K562 (cell line): ENCODE data around the gene SCN1A. TPM values are rescaled to one million over a fixed set of nuclear protein-coding genes. Genes with fewer than 3 reads are reported as not detected.

Experiments
- BCLAF1 ChIP-seq, 2 experiments: fragments of 450-650 bp in 1 of 2; IDR thresholded peaks; 2 replicates each; pipeline ENCODE4 v1.6.1; 2011 to 2017; ENCODE audit warnings: low read depth in 2 of 2, antibody characterized with exemption in 1 of 2, borderline replicate concordance in 1 of 2, low read length in 1 of 2, mild to moderate bottlenecking in 1 of 2, mixed read lengths in 1 of 2; ENCODE audit not compliant: control insufficient read depth in 1 of 2
- BRD4 ChIP-seq: fragments of 200-600 bp; sonication (generic); IDR thresholded peaks from 2 replicates; pipeline ENCODE4 v1.6.1; 2017; ENCODE audit warnings: inconsistent platforms
- CAMTA2 ChIP-seq: fragments of 250-450 bp; sonication (Bioruptor Pico); conservative IDR thresholded peaks from 2 replicates; pipeline ENCODE4 v1.5.1; 2022
- CC2D1A ChIP-seq: fragments of 450-650 bp; IDR thresholded peaks from 2 replicates; pipeline ENCODE4 v1.6.1; 2017; ENCODE audit warnings: mild to moderate bottlenecking
- CREBBP ChIP-seq: IDR thresholded peaks from one replicate; pipeline ENCODE4 v1.6.1; 2012; ENCODE audit warnings: low read depth, mild to moderate bottlenecking, control low read depth, inconsistent platforms, low read length
- FOSL1 ChIP-seq: fragments of 200-800 bp; sonication (Bioruptor generic); conservative IDR thresholded peaks from 2 replicates; pipeline ENCODE4 v1.6.1; 2016; ENCODE audit warnings: missing genetic modification characterization, missing compliant biosample characterization
- FOXJ3 ChIP-seq: sonication (generic); formaldehyde crosslinking; IDR thresholded peaks from 2 replicates; pipeline ENCODE4 v1.4.0; 2020; ENCODE audit warnings: mild to moderate bottlenecking, missing genetic modification reagents
- GTF3C2 ChIP-seq: IDR thresholded peaks from 3 replicates; pipeline ENCODE4 v1.6.1; 2011; ENCODE audit warnings: borderline replicate concordance, mild to moderate bottlenecking, moderate library complexity; ENCODE audit not compliant: insufficient read length; ENCODE audit errors: extremely low read depth
- HBP1 ChIP-seq: fragments of 450-650 bp; formaldehyde crosslinking; IDR thresholded peaks from 2 replicates; pipeline ENCODE4 v1.4.0; 2022; ENCODE audit warnings: missing genetic modification characterization
- STAT6 ChIP-seq: sonication (generic); formaldehyde crosslinking; IDR thresholded peaks from 2 replicates; pipeline ENCODE4 v1.8.1; 2023; ENCODE audit warnings: mild to moderate bottlenecking, missing genetic modification reagents
- TSC22D4 ChIP-seq: fragments of 450-650 bp; IDR thresholded peaks from 2 replicates; pipeline ENCODE4 v1.6.1; 2016; ENCODE audit warnings: missing genetic modification characterization, missing biosample characterization, control low read depth
- XRCC3 ChIP-seq: fragments of 450-650 bp; IDR thresholded peaks from 2 replicates; pipeline ENCODE4 v1.6.1; 2017; ENCODE audit warnings: mild to moderate bottlenecking, moderate library complexity
- ZFP36 ChIP-seq: fragments of 150-350 bp; IDR thresholded peaks from 2 replicates; pipeline ENCODE4 v1.6.1; 2018; ENCODE audit warnings: low read length, low read depth; ENCODE audit not compliant: partially characterized antibody
- ZNF165 ChIP-seq: fragments of 250-450 bp; sonication (Bioruptor Pico); IDR thresholded peaks from 2 replicates; pipeline ENCODE4 v1.4.0; 2020; ENCODE audit warnings: borderline replicate concordance
- ZNF212 ChIP-seq: fragments of 450-650 bp; formaldehyde crosslinking; IDR thresholded peaks from 2 replicates; pipeline ENCODE4 v1.4.0; 2020; ENCODE audit warnings: mild to moderate bottlenecking
- ZNF316 ChIP-seq: fragments of 450-650 bp; IDR thresholded peaks from 2 replicates; pipeline ENCODE4 v1.6.1; 2016
- polyA plus RNA-seq, 8 experiments: library from polyadenylated mRNA; depleted of rRNA in 4 of 8; stranded (reverse) in 5 of 8; unstranded in 3 of 8; fragments of >200 nt; fragmentation: Nextera tagmentation in 2 of 8; fragmentation: Illumina TruSeq in 1 of 8; extraction: Ambion mirVana in 2 of 8; extraction: Trizol in 1 of 8; gene quantifications; 2 replicates each; pipeline versions ENCODE4 v1.2.1 to v1.2.3, GENCODE V29; 2011 to 2014; ENCODE audit warnings: inconsistent platforms in 1 of 8, missing spikeins in 1 of 8
- total RNA-seq, 7 experiments: library from RNA; depleted of rRNA in 6 of 7; stranded (reverse); fragments of >200 nt in 6 of 7; fragmentation: Illumina TruSeq in 2 of 7; extraction: Trizol in 2 of 7; gene quantifications; 2 replicates each; pipeline versions ENCODE4 v1.2.1 to v1.2.3, GENCODE V29; 2011 to 2021; ENCODE audit warnings: low replicate concordance in 1 of 7

Gene SCN1A
- total and polyA plus RNA-seq, 9 of the 15 experiments (the other 6 are each of a cell fraction or from before 2014, with no cell fraction given) = not detected

GRCh38 chr2:165953655-165954606 is 173.9 kb downstream of the SCN1A start, which contains the start of gene TTC21B (continued):
- TF ChIP-seq STAT6 (CRISPR knock-in tag) = no peak
- 0 out of 2 replicates have a peak, but pooled peaks have one; percentile 63 for TF ChIP-seq BRD4
- peak; percentile 24; the same call in 1 of the 2 replicates for TF ChIP-seq ZNF316
- TF ChIP-seq ZNF212 (CRISPR knock-in tag) = no peak
- no peak for TF ChIP-seq ZFP36
- no peak for TF ChIP-seq XRCC3
- TF ChIP-seq CC2D1A = peak; percentile 75; the same call in 1 of the 2 replicates
- no peak for TF ChIP-seq FOXJ3 (CRISPR knock-in tag)
- TF ChIP-seq HBP1 = peak; percentile 82; the same call in 1 of the 2 replicates
- TF ChIP-seq CAMTA2 (CRISPR knock-in tag) = no peak
- TF ChIP-seq TSC22D4 (tag) = no peak
- 0 out of 4 replicates have a peak, but pooled peaks of 1 of the 2 experiments have one; percentile 63 for TF ChIP-seq BCLAF1 (IDR thresholded peaks at IDR 0.05; ENCODE audit: borderline replicate concordance in 1 of 2, control insufficient read depth in 1 of 2, low read depth in 2 of 2, low read length in 1 of 2)
- no peak for TF ChIP-seq FOSL1
- TF ChIP-seq ZNF165 (CRISPR knock-in tag) = no peak
- TF ChIP-seq CREBBP = no peak
- no peak for TF ChIP-seq GTF3C2
